ENCODE data around the gene ZFR2.

DNA sequence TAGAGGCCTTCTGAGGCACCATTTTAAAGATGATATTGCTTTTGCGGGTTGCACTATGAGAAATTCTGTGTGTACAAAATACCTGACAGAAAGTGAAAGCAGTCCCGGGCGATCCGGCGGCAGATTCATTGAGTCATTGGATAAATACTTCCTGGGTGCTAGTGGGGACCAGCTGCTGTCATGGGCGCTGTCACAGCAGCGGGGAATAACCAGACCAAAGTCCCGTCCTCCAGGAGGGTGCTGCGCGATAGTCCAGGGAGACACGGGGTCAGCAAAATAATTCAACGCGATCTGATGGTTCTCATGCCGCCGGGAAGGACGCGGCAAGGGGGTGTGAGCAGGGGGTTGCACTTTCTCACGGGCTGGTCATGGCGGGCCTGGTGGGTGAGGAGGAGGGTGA is 13.5 kb downstream of the ZFR2 start:
- TF ChIP-seq POLR2A (IDR thresholded peaks at IDR 0.05) (no peak), CTCF (IDR thresholded peaks at IDR 0.05) (no peak), POLR2AphosphoS5 (IDR thresholded peaks at IDR 0.05) (no peak)
